ENCODE measurements around the gene BCL2L13. TPM values are rescaled to one million over a fixed set of nuclear protein-coding genes. Genes with fewer than 3 reads are reported as not detected.

The BCL2L13 gene
- total RNA-seq, 2 donors from 2014 or later: 37.5 to 44.2 TPM

- TF ChIP-seq CTCF (conservative IDR thresholded peaks at IDR 0.05): no peak
- no peak overlapping the region for H3K4me3 ChIP-seq (ENCODE audit: low read length)
- no peak for DNase-seq
- no peak overlapping the region for H3K27ac ChIP-seq (ENCODE audit: low read depth, low read length)
- no peaks in the 10 kb centered on the region for H3K4me1 ChIP-seq (ENCODE audit: control insufficient read depth, insufficient read depth, low read length)
- peaks cover 89% of the 10 kb centered on the region for H3K36me3 ChIP-seq (ENCODE audit: control insufficient read depth, insufficient read depth, low read length)
- no peak overlapping the region for H3K4me3 Mint-ChIP-seq
- no peak overlapping the region for H3K9ac ChIP-seq (ENCODE audit: extremely low read depth, low read length, poor library complexity, severe bottlenecking)
- WGBS, 2 experiments (ENCODE audit: insufficient coverage in 1 of 2, insufficient read length in 1 of 2): 89 to 100% methylated on average over 1 to 2 of the region's 2 CpGs
- no peaks in the 10 kb centered on the region for H3K27me3 Mint-ChIP-seq (ENCODE audit: insufficient read depth)
- H3K9me3 ChIP-seq (ENCODE audit: control insufficient read depth, low read length): peaks cover 24% of the 10 kb centered on the region
- H3K27ac Mint-ChIP-seq: no peak overlapping the region
- H3K9me3 Mint-ChIP-seq: peaks cover 12% of the 10 kb centered on the region
- no peaks in the 10 kb centered on the region for H3K4me1 Mint-ChIP-seq
- peaks cover 88% of the 10 kb centered on the region for H3K36me3 Mint-ChIP-seq (ENCODE audit: low read depth)
- H3K27me3 ChIP-seq (ENCODE audit: control insufficient read depth, insufficient read depth, low read length, poor library complexity, severe bottlenecking): no peaks in the 10 kb centered on the region
Measured at GRCh38 chr22:17597217-17597616, 41.3 kb upstream of the BCL2L13 start.

GRCh38 chr22:17598318-17598717, 40.2 kb upstream of the BCL2L13 start:
- Histone ChIP-seq H3K9me3 (ENCODE audit: control insufficient read depth, low read length) (peaks cover 24% of the 10 kb centered on the region), H3K27ac (ENCODE audit: low read depth, low read length) (no peak overlapping the region), H3K9ac (ENCODE audit: extremely low read depth, low read length, poor library complexity, severe bottlenecking) (no peak overlapping the region), H3K27me3 (ENCODE audit: control insufficient read depth, insufficient read depth, low read length, poor library complexity, severe bottlenecking) (no peaks in the 10 kb centered on the region), H3K4me1 (ENCODE audit: control insufficient read depth, insufficient read depth, low read length) (no peaks in the 10 kb centered on the region), H3K36me3 (ENCODE audit: control insufficient read depth, insufficient read depth, low read length) (peaks cover 89% of the 10 kb centered on the region), H3K4me3 (ENCODE audit: low read length) (no peak overlapping the region)
- no peak overlapping the region for H3K4me3 Mint-ChIP-seq
- TF ChIP-seq CTCF (conservative IDR thresholded peaks at IDR 0.05): no peak
- no peaks in the 10 kb centered on the region for H3K4me1 Mint-ChIP-seq
- H3K9me3 Mint-ChIP-seq: peaks cover 12% of the 10 kb centered on the region
- H3K27me3 Mint-ChIP-seq (ENCODE audit: insufficient read depth): no peaks in the 10 kb centered on the region
- peaks cover 84% of the 10 kb centered on the region for H3K36me3 Mint-ChIP-seq (ENCODE audit: low read depth)
- 85 to 94% methylated on average over 4 of the region's 4 CpGs for WGBS, 2 experiments (ENCODE audit: insufficient coverage in 1 of 2, insufficient read length in 1 of 2)
- DNase-seq: no peak
- no peak overlapping the region for H3K27ac Mint-ChIP-seq

DNA sequence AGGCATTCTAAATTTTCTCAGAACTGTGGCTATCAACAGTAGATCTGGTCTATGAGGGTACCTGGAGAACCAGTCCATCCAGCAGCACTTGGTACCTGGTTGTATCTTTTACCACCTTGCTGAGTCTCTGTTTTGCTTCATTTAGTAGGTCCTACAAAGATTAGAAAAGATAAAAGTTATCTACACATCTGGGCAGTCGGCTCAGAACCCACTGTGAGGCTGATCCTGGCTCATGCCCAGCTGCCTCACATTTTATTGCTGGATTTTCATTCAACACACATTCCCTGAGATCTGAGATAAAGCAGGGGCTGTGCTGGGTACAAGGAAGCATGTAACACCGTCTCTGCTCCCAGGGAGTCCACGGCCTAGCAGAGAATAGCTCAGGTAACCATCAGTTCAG, 37.5 kb upstream of the BCL2L13 start:
- Mint-ChIP-seq H3K4me3 (no peak overlapping the region), H3K27me3 (ENCODE audit: insufficient read depth) (no peaks in the 10 kb centered on the region), H3K9me3 (peaks cover 11% of the 10 kb centered on the region), H3K36me3 (ENCODE audit: low read depth) (peaks cover 73% of the 10 kb centered on the region), H3K4me1 (no peaks in the 10 kb centered on the region), H3K27ac (no peak overlapping the region)
- H3K27ac ChIP-seq (ENCODE audit: low read depth, low read length): no peak overlapping the region
- no peak overlapping the region for H3K4me3 ChIP-seq (ENCODE audit: low read length)
- no peak for DNase-seq
- H3K9me3 ChIP-seq (ENCODE audit: control insufficient read depth, low read length): peaks cover 24% of the 10 kb centered on the region
- H3K36me3 ChIP-seq (ENCODE audit: control insufficient read depth, insufficient read depth, low read length): peaks cover 84% of the 10 kb centered on the region
- H3K27me3 ChIP-seq (ENCODE audit: control insufficient read depth, insufficient read depth, low read length, poor library complexity, severe bottlenecking): no peaks in the 10 kb centered on the region
- TF ChIP-seq CTCF (conservative IDR thresholded peaks at IDR 0.05): no peak
- H3K9ac ChIP-seq (ENCODE audit: extremely low read depth, low read length, poor library complexity, severe bottlenecking): no peak overlapping the region
- no peaks in the 10 kb centered on the region for H3K4me1 ChIP-seq (ENCODE audit: control insufficient read depth, insufficient read depth, low read length)
- 83 to 89% methylated on average over 3 of the region's 3 CpGs for WGBS, 2 experiments (ENCODE audit: insufficient coverage in 1 of 2, insufficient read length in 1 of 2)

Measured in endodermal cell (in vitro differentiated cells).